ENCODE measurements around the gene NEURL1B. TPM values are rescaled to one million over a fixed set of nuclear protein-coding genes. Genes with fewer than 3 reads are reported as not detected.
A peak's percentile ranks its signal among the peaks of the same experiment; 100 is the strongest.

Gene NEURL1B
- total and polyA plus RNA-seq, 4 experiments from 2014 or later: 0.02 to 0.20 (median 0.08) TPM; not detected in 1

- peaks cover 2 to 7% of the 10 kb centered on the region in 2 donors for H3K27me3 Mint-ChIP-seq
- Histone ChIP-seq H3K9me3 (ENCODE audit: control insufficient read depth in 1 of 2, low read length in 2 of 2) (no peaks in the 10 kb centered on the region), H3K27me3 (ENCODE audit: insufficient read depth, low read length) (no peaks in the 10 kb centered on the region), H3K4me1 (ENCODE audit: insufficient read depth, low read length) (no peaks in the 10 kb centered on the region), H3K36me3 (ENCODE audit: insufficient read depth, low read length) (no peaks in the 10 kb centered on the region), H3K4me3 (ENCODE audit: low read length in 2 of 2) (no peak overlapping the region), H3K27ac (ENCODE audit: low read depth, low read length) (no peak overlapping the region)
- H3K9me3 Mint-ChIP-seq: no peaks in the 10 kb centered on the region
- no peak for DNase-seq
- H3K4me1 Mint-ChIP-seq: no peaks in the 10 kb centered on the region
- ChIA-PET POLR2A (ENCODE audit: partially characterized antibody) (no interaction called here), CTCF (ENCODE audit: partially characterized antibody) (no interaction called here)
- H3K36me3 Mint-ChIP-seq: no peaks in the 10 kb centered on the region
- H3K27ac Mint-ChIP-seq: peak overlapping the region in 1 of 7 donors; percentile 59
- H3K4me3 Mint-ChIP-seq: no peak overlapping the region
- intact Hi-C loops (cut with micrococcal nuclease): no loop called here
Measured at GRCh38 chr5:172622091-172623046, 18.7 kb upstream of the NEURL1B start.

DNA sequence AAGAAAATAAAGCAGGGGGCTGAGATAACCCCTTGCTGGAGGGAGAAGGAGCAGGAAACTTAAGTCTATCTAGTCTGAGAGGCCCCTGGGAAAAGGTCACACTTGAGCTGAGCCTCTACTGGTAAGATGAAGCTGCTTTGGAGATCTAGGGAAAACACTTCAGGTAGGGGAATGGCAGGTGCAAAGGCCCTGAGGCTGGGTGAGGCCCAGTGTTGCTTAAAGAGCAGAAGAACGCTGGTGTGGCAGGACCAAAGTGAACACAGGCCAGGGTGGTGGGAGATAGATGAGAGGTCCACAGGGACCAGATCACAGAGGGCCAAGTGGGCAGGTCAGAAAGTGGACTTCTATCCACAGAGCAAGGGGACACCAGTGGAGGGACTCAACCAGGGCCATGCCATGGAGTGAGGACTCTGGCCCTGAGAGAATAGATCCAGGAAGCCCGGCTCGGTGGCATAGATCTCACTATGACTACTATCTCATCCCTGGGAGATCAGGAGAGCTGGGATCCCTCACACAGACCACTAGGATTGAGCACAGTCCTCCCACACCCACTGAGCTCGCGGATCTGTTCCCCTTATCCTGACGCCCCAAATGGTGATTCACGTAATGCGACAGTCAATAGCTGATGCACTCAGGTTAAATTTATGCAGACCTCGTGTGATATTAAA, 17.6 kb upstream of the NEURL1B start:
- peaks cover 2 to 10% of the 10 kb centered on the region in 2 donors for H3K27me3 Mint-ChIP-seq
- H3K4me1 ChIP-seq (ENCODE audit: insufficient read depth, low read length): no peaks in the 10 kb centered on the region
- ChIA-PET CTCF (ENCODE audit: partially characterized antibody) (no interaction called here), POLR2A (ENCODE audit: partially characterized antibody) (no interaction called here)
- H3K27me3 ChIP-seq (ENCODE audit: insufficient read depth, low read length): no peaks in the 10 kb centered on the region
- H3K4me1 Mint-ChIP-seq: no peaks in the 10 kb centered on the region
- H3K4me3 Mint-ChIP-seq: no peak overlapping the region
- H3K4me3 ChIP-seq (ENCODE audit: low read length in 2 of 2): no peak overlapping the region
- H3K27ac Mint-ChIP-seq: no peak overlapping the region
- intact Hi-C loops (cut with micrococcal nuclease): no loop called here
- no peaks in the 10 kb centered on the region for H3K36me3 Mint-ChIP-seq
- no peaks in the 10 kb centered on the region for H3K36me3 ChIP-seq (ENCODE audit: insufficient read depth, low read length)
- no peak for DNase-seq
- no peaks in the 10 kb centered on the region for H3K9me3 ChIP-seq (ENCODE audit: control insufficient read depth in 1 of 2, low read length in 2 of 2)
- no peaks in the 10 kb centered on the region for H3K9me3 Mint-ChIP-seq
- no peak overlapping the region for H3K27ac ChIP-seq (ENCODE audit: low read depth, low read length)

GRCh38 chr5:172624083-172624995, 16.7 kb upstream of the NEURL1B start:
- H3K4me1 ChIP-seq (ENCODE audit: insufficient read depth, low read length): no peaks in the 10 kb centered on the region
- H3K36me3 Mint-ChIP-seq: no peaks in the 10 kb centered on the region
- H3K9me3 Mint-ChIP-seq: no peaks in the 10 kb centered on the region
- ChIA-PET POLR2A (ENCODE audit: partially characterized antibody) (no interaction called here), CTCF (ENCODE audit: partially characterized antibody) (no interaction called here)
- H3K27me3 Mint-ChIP-seq: peaks cover 2 to 9% of the 10 kb centered on the region in 2 donors
- H3K4me1 Mint-ChIP-seq: no peaks in the 10 kb centered on the region
- H3K36me3 ChIP-seq (ENCODE audit: insufficient read depth, low read length): no peaks in the 10 kb centered on the region
- intact Hi-C loops (cut with micrococcal nuclease): no loop called here
- H3K27me3 ChIP-seq (ENCODE audit: insufficient read depth, low read length): no peaks in the 10 kb centered on the region
- H3K4me3 Mint-ChIP-seq: no peak overlapping the region
- DNase-seq: no peak
- no peaks in the 10 kb centered on the region for H3K9me3 ChIP-seq (ENCODE audit: control insufficient read depth in 1 of 2, low read length in 2 of 2)
- no peak overlapping the region for H3K27ac Mint-ChIP-seq
- no peak overlapping the region for H3K27ac ChIP-seq (ENCODE audit: low read depth, low read length)
- no peak overlapping the region for H3K4me3 ChIP-seq (ENCODE audit: low read length in 2 of 2)

GRCh38 chr5:172624996-172625964, 15.8 kb upstream of the NEURL1B start:
- H3K4me1 Mint-ChIP-seq: no peaks in the 10 kb centered on the region
- Histone ChIP-seq H3K27ac (ENCODE audit: low read depth, low read length) (no peak overlapping the region), H3K4me3 (ENCODE audit: low read length in 2 of 2) (no peak overlapping the region), H3K4me1 (ENCODE audit: insufficient read depth, low read length) (no peaks in the 10 kb centered on the region), H3K27me3 (ENCODE audit: insufficient read depth, low read length) (no peaks in the 10 kb centered on the region), H3K36me3 (ENCODE audit: insufficient read depth, low read length) (no peaks in the 10 kb centered on the region), H3K9me3 (ENCODE audit: control insufficient read depth in 1 of 2, low read length in 2 of 2) (no peaks in the 10 kb centered on the region)
- peaks cover 2 to 9% of the 10 kb centered on the region in 2 donors for H3K27me3 Mint-ChIP-seq
- H3K9me3 Mint-ChIP-seq: no peaks in the 10 kb centered on the region
- ChIA-PET CTCF (ENCODE audit: partially characterized antibody) (no interaction called here), POLR2A (ENCODE audit: partially characterized antibody) (no interaction called here)
- H3K27ac Mint-ChIP-seq: no peak overlapping the region
- intact Hi-C loops (cut with micrococcal nuclease): no loop called here
- H3K36me3 Mint-ChIP-seq: no peaks in the 10 kb centered on the region
- H3K4me3 Mint-ChIP-seq: no peak overlapping the region
- DNase-seq: no peak

DNA sequence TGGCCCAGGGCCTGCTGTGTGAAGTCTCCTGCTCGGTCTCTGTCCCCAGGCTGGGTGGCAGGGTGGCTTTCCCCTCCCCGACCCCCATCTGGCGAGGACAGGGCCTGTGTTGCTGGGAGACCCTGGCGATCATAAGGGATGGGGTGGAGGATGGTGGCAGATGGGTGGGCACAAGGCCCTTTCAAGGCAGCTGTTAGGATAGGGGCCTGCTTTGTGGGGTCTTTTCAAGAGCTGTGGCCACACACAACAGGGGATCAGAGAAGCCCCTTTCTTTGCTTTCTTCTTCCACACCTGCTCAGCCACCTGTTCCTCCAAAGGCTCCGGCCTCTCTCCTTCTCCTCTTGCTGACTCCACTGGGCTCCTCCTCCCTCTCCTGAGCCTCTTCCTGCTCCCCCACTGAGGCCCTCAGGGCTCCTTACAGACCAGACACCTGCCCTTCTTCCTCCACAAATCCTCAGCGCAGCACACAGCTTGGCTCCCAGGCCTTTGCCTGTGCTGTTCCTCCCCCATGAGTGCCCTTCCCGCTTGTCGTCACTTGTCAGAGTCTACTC, 15.0 kb upstream of the NEURL1B start:
- CTCF ChIA-PET (ENCODE audit: partially characterized antibody): no interaction called here

GRCh38 chr5:172630082-172630481, 11.0 kb upstream of the NEURL1B start:
- no peaks in the 10 kb centered on the region for H3K27me3 ChIP-seq (ENCODE audit: insufficient read depth, low read length)
- Mint-ChIP-seq H3K4me1 (no peaks in the 10 kb centered on the region), H3K36me3 (no peaks in the 10 kb centered on the region), H3K27me3 (peaks cover 6 to 11% of the 10 kb centered on the region in 2 donors), H3K9me3 (no peaks in the 10 kb centered on the region), H3K4me3 (no peak overlapping the region), H3K27ac (no peak overlapping the region)
- intact Hi-C loops (cut with micrococcal nuclease): no loop called here
- no peaks in the 10 kb centered on the region for H3K4me1 ChIP-seq (ENCODE audit: insufficient read depth, low read length)
- H3K27ac ChIP-seq (ENCODE audit: low read depth, low read length): no peak overlapping the region
- ChIA-PET CTCF (ENCODE audit: partially characterized antibody) (no interaction called here), POLR2A (ENCODE audit: partially characterized antibody) (no interaction called here)
- no peaks in the 10 kb centered on the region for H3K36me3 ChIP-seq (ENCODE audit: insufficient read depth, low read length)
- no peak for DNase-seq
- H3K9me3 ChIP-seq (ENCODE audit: control insufficient read depth in 1 of 2, low read length in 2 of 2): no peaks in the 10 kb centered on the region
- no peak overlapping the region for H3K4me3 ChIP-seq (ENCODE audit: low read length in 2 of 2)

More for the DNA sequence above, 15.0 kb upstream of the NEURL1B start:
- Mint-ChIP-seq H3K4me3 (no peak overlapping the region), H3K36me3 (no peaks in the 10 kb centered on the region), H3K4me1 (no peaks in the 10 kb centered on the region), H3K27me3 (peaks cover 2 to 9% of the 10 kb centered on the region in 2 donors), H3K27ac (no peak overlapping the region), H3K9me3 (no peaks in the 10 kb centered on the region)
- DNase-seq: no peak
- intact Hi-C loops (cut with micrococcal nuclease): no loop called here
- no peaks in the 10 kb centered on the region for H3K27me3 ChIP-seq (ENCODE audit: insufficient read depth, low read length)
- H3K27ac ChIP-seq (ENCODE audit: low read depth, low read length): no peak overlapping the region
- H3K9me3 ChIP-seq (ENCODE audit: control insufficient read depth in 1 of 2, low read length in 2 of 2): no peaks in the 10 kb centered on the region
- H3K36me3 ChIP-seq (ENCODE audit: insufficient read depth, low read length): no peaks in the 10 kb centered on the region
- no peaks in the 10 kb centered on the region for H3K4me1 ChIP-seq (ENCODE audit: insufficient read depth, low read length)
- POLR2A ChIA-PET (ENCODE audit: partially characterized antibody): no interaction called here
- no peak overlapping the region for H3K4me3 ChIP-seq (ENCODE audit: low read length in 2 of 2)

Measured in CD4-positive, alpha-beta memory T cell (primary cell).